HG03469 (cell line): ENCODE results near the gene XPNPEP2.

Experiments used
- ATAC-seq: cut with Tn5 transposase; IDR thresholded peaks from one replicate; pipeline ENCODE4 v1.9.1; 2021; ENCODE audit warnings: mild to moderate bottlenecking, moderate library complexity, moderate number of reproducible peaks; ENCODE audit not compliant: unreplicated experiment

Gene XPNPEP2

GRCh38 chrX:129793604-129794191 lies 54.9 kb downstream of the XPNPEP2 start:
- no peak for ATAC-seq

DNA sequence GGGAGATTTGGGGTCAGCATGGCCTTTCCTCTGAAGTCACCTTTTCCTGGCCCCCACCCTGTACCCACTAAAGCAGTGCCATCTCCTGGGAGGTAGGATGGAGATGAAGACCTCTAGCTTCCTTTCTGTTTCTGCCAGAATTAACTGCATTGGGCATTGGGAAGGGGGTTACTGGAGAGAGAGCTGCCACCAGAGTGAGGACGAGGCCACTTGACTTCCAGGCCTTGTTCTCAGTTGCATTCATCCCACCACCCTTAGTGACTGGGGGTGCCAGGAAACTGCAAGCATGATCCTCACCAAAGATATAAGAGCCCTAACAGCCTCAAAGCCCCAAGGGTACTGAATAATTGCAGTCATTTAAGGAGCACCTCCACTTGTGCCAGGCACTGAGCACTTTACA lies 56.8 kb downstream of the XPNPEP2 start:
- no peak for ATAC-seq

- no peak for ATAC-seq
Measured at GRCh38 chrX:129797251-129797906, 58.6 kb downstream of the XPNPEP2 start.

DNA sequence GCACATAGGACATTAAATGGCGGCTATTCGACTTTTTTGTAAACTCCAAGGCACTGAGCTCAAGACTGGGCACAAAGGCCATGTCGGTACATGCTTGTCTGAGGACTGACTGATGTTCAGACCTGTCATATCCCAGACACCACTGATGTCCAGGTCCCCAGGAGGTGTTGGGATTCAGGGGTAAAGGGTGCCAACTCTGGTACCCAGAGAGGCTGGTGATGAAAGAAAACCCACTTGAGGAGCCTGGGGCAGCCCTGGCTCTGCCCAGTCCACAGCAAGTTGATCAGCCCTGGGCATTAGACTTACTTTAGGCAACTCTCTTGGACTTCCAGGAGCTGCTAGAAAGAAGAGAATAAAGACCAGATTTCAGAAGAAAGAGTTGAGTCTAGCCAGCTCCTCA lies 59.7 kb downstream of the XPNPEP2 start:
- ATAC-seq = no peak

DNA sequence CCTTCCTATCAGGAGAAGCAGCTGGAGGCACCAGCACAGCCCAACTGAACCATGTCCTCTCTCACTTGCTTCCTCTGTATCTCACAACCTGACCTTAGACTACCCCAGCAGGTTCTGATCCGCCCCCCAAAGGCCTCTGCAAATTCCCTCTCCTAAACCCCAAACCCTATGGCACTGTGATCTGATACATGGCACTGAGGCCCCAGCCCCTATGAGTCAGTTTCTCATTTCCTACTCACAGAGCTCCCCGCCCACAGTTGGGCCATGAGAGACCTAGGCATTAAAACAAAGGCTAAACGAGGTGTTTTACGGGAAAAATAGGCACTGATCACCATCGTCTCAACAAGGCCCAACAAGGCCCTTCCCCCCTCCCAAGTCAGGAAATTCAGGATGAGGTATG lies 60.1 kb downstream of the XPNPEP2 start:
- ATAC-seq = no peak

GRCh38 chrX:129800186-129800585 lies 61.4 kb downstream of the XPNPEP2 start:
- ATAC-seq = no peak

DNA sequence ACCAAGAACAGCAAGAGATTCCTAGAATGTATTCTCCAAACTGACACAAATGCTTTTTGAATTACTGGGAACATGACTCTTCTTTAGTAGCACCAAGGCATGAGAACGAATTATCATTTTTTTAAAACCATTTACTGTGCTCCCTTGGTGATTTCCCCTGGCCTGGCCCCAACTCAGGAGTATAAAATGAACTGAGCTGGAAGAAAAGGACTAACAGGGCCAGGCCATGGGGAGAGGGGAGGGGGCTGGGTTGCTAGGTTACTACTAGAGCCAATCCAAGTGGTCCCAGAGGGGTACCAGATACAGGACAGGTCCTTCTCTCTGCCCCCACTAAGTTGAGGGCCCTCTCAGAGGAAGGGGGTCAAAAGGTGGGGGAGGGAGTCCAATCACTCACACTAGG lies 64.1 kb downstream of the XPNPEP2 start:
- ATAC-seq = no peak

- ATAC-seq = no peak
Measured at GRCh38 chrX:129804806-129805205, 66.0 kb downstream of the XPNPEP2 start.

DNA sequence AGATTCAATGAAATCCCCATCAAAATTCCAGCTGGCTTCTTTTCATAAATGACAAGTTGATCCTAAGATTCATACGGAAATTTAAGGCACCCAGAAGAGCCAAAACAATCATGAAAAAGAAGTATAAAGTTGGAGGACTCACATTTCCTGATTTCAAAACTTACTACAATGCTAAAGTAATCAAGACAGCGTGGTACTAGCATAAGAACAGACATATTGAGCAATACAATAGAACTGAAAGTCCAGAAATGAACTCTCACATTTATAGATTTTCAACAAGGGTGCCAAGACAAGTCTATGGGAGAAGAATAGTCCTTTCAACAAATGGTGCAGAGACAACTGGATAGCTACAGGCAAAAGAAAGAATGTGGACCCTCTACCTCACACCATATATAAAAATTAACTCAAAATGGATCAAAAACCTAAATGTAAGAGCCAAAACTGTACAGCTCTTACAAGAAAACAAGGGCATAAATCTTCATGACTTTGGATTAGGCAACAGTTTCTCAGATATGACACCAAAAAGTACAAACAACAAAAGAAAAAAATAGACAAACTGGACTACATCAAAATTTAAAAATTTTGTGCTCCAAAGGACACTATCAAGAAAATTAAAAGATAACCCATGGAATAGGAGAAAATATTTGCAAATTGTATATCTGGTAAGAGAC lies 69.5 kb downstream of the XPNPEP2 start:
- ATAC-seq = no peak

DNA sequence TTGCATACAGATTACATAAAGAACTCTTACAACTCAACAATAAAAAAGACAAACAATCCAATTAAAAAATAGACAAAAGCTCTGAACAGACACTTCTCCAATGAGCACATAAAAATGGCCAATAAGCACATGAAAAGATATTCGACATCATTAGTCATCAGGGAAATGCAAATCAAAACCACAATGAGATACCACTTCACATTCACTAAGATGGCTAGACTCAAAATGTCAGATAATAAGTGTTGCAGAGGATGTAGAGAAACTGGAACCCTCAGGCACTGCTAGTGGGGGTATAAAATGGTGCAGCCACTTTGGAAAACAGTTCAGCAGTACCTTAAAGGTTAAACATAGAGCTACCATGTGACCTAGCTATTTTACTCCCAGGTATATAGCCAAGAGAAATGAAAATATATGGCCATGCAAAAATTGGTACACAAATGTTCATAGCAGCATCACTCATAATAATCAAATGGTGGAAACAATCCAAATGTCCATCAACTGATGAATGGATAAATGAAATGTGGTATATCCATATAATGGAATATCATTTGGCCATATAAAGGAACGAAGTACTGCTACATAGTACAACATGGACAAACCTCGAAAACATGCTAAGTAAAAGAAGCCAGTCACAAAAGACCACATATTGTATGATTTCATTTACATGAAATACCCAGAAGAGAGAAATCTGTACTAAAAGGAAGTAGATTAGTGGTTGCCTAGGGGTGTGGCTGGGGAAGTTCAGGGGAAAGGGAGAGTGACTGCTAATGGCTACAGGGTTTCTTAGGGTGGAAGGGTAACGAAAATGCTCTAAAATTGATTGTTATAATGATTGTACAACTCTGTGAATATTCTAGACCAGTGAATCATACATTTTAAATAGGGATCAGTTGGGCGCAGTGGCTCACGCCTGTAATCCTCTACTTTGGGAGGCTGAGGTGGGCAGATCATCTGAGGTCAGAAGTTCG lies 70.3 kb downstream of the XPNPEP2 start:
- no peak for ATAC-seq

- no peak for ATAC-seq
Measured at GRCh38 chrX:129813662-129814368, 75.0 kb downstream of the XPNPEP2 start.

DNA sequence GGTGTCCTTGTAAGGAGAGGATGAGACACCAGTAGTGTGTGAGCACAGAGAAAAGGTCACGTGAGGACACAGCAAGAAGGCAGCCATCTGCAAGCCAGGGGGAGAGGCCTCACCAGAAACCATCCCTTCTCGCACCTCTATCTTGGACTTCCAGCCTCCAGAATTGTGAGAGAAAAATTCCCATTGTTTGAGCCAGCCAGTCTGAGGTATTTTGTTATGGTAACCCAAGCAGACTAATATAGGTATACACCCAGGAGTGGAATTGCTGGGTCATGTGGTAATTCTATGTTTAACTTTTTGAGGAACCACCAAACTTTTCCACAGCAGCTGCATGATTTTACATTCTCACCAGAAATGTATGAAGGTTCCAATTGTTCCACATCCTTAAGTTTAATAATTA lies 79.3 kb downstream of the XPNPEP2 start:
- ATAC-seq = no peak
